Astrocyte (in vitro differentiated cells and primary cell): Measurements from ENCODE around the gene GMPS. TPM values are rescaled to one million over a fixed set of nuclear protein-coding genes. Genes with fewer than 3 reads are reported as not detected.

ENCODE experiments used
- DNase-seq: peaks from one replicate; pipeline ENCODE4 v3.0.0-alpha.2; 2010; ENCODE audit warnings: low read depth
- FAIRE-seq: peaks from 2 replicates; lab custom pipeline; 2011; peaks lifted over from hg19 to GRCh38; lab: Jason Lieb, UNC
- H2AFZ ChIP-seq: 2 replicates; pipeline ENCODE4 v1.6.0; 2012; ENCODE audit warnings: low read depth, low read length, inconsistent platforms
- H3K27ac ChIP-seq: 2 replicates; pipeline ENCODE4 v1.5.1; 2011; ENCODE audit warnings: low read depth, low read length, inconsistent platforms
- H3K27me3 ChIP-seq: 2 replicates; pipeline ENCODE4 v1.6.0; 2011; ENCODE audit warnings: low read length, inconsistent platforms; ENCODE audit not compliant: insufficient read depth
- H3K36me3 ChIP-seq: 2 replicates; pipeline ENCODE4 v1.5.1; 2011; ENCODE audit warnings: low read length, inconsistent platforms; ENCODE audit not compliant: insufficient read depth
- H3K4me1 ChIP-seq: 2 replicates; pipeline ENCODE4 v1.5.1; 2011; ENCODE audit warnings: low read length, inconsistent platforms; ENCODE audit not compliant: insufficient read depth
- H3K4me2 ChIP-seq: 2 replicates; pipeline ENCODE4 v1.6.0; 2012; ENCODE audit warnings: low read length, inconsistent platforms
- H3K4me3 ChIP-seq: 2 replicates; pipeline ENCODE4 v1.5.1; 2011; ENCODE audit warnings: low read depth, mild to moderate bottlenecking, low read length, inconsistent platforms; ENCODE audit not compliant: insufficient read depth
- H3K79me2 ChIP-seq: 2 replicates; pipeline ENCODE4 v1.6.0; 2012; ENCODE audit warnings: mild to moderate bottlenecking, low read length, inconsistent platforms; ENCODE audit not compliant: insufficient read depth
- H3K9ac ChIP-seq: 2 replicates; pipeline ENCODE4 v1.6.0; 2012; ENCODE audit warnings: mild to moderate bottlenecking, low read length, inconsistent platforms
- H3K9me3 ChIP-seq: 2 replicates; pipeline ENCODE4 v1.5.1; 2012; ENCODE audit warnings: low read depth, mild to moderate bottlenecking, low read length, inconsistent platforms; ENCODE audit not compliant: insufficient read depth
- H4K20me1 ChIP-seq: 2 replicates; pipeline ENCODE4 v1.6.0; 2012; ENCODE audit warnings: low read length, inconsistent platforms; ENCODE audit not compliant: insufficient read depth
- H3K27ac Mint-ChIP-seq: one replicate; pipeline ENCODE4 v1.8.0; 2021; ENCODE audit warnings: mild to moderate bottlenecking, mixed read lengths; ENCODE audit not compliant: unreplicated experiment
- H3K27me3 Mint-ChIP-seq: one replicate; pipeline ENCODE4 v1.8.0; 2021; ENCODE audit warnings: low read depth, mixed read lengths; ENCODE audit not compliant: unreplicated experiment
- H3K36me3 Mint-ChIP-seq: one replicate; pipeline ENCODE4 v1.8.0; 2021; ENCODE audit warnings: low read depth, mixed read lengths; ENCODE audit not compliant: unreplicated experiment
- H3K4me1 Mint-ChIP-seq: one replicate; pipeline ENCODE4 v1.8.0; 2021; ENCODE audit warnings: low read depth, mixed read lengths; ENCODE audit not compliant: unreplicated experiment
- H3K4me3 Mint-ChIP-seq: one replicate; pipeline ENCODE4 v1.8.0; 2021; ENCODE audit warnings: mild to moderate bottlenecking, moderate library complexity, mixed read lengths; ENCODE audit not compliant: unreplicated experiment
- H3K9me3 Mint-ChIP-seq: one replicate; pipeline ENCODE4 v1.8.0; 2021; ENCODE audit warnings: mild to moderate bottlenecking, mixed read lengths; ENCODE audit not compliant: unreplicated experiment
- CTCF ChIP-seq: IDR thresholded peaks from 2 replicates; pipeline ENCODE4 v1.5.1; 2011; ENCODE audit warnings: low read depth, mild to moderate bottlenecking, inconsistent platforms, low read length, moderate library complexity; ENCODE audit not compliant: insufficient read depth
- EZH2 ChIP-seq: IDR thresholded peaks from 2 replicates; pipeline ENCODE4 v1.6.1; 2012; ENCODE audit warnings: mild to moderate bottlenecking, low read length, inconsistent platforms; ENCODE audit not compliant: insufficient read depth
- total RNA-seq: library from RNA; stranded (reverse); gene quantifications from 2 replicates; pipeline ENCODE4 v1.2.1, GENCODE V29; 2021

Gene GMPS
- total RNA-seq, 1 donor from 2014 or later = 58.1 TPM

DNA sequence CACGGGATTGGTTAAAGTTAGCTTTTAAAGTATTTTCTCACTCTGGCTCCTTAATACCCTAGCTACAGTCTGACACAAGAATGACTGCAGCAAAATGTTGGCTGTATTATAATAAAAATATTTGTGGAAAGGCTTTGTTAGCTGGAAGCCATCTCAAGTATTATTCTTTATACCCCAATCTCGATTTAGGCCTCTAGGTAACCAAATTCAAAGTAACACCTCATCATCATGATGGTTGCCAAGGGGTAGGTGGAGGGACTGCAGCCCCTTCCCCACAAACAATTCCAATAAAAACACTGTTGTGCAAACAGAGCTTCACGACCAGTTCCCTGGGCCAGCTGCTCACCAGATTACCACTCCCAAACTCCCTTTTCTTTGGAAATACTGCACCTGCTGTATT is 759 bp upstream of the GMPS start:
- Histone ChIP-seq H3K4me3 (peak overlapping the region; percentile 73), H3K4me2 (peak overlapping the region; percentile 95), H3K36me3 (no peaks in the 10 kb centered on the region), H3K9ac (peak overlapping the region; percentile 90), H3K79me2 (peaks cover 43% of the 10 kb centered on the region), H3K27ac (peak overlapping the region; percentile 70), H4K20me1 (peaks cover 22% of the 10 kb centered on the region), H3K4me1 (peaks cover 9% of the 10 kb centered on the region), H2AFZ (peak overlapping the region; percentile 95), H3K27me3 (no peaks in the 10 kb centered on the region), H3K9me3 (no peaks in the 10 kb centered on the region)
- Mint-ChIP-seq H3K4me1 (peaks cover 4% of the 10 kb centered on the region), H3K27me3 (no peaks in the 10 kb centered on the region), H3K9me3 (no peaks in the 10 kb centered on the region), H3K4me3 (peak overlapping the region; percentile 89), H3K27ac (peak overlapping the region; percentile 84), H3K36me3 (no peaks in the 10 kb centered on the region)
- no peak for DNase-seq
- TF ChIP-seq EZH2 (no peak), CTCF (no peak)
- no peak for FAIRE-seq

- Histone ChIP-seq H3K4me2 (peak overlapping the region; percentile 95), H3K27ac (peak overlapping the region; percentile 91), H3K36me3 (no peaks in the 10 kb centered on the region), H4K20me1 (peaks cover 34% of the 10 kb centered on the region), H2AFZ (peak overlapping the region; percentile 92), H3K4me1 (peaks cover 9% of the 10 kb centered on the region), H3K9me3 (no peaks in the 10 kb centered on the region), H3K79me2 (peaks cover 57% of the 10 kb centered on the region), H3K4me3 (peak overlapping the region; percentile 85), H3K27me3 (no peaks in the 10 kb centered on the region), H3K9ac (peak overlapping the region; percentile 96)
- peaks cover 7% of the 10 kb centered on the region for H3K4me1 Mint-ChIP-seq
- peak overlapping the region; percentile 90 for H3K27ac Mint-ChIP-seq
- H3K27me3 Mint-ChIP-seq = no peaks in the 10 kb centered on the region
- no peaks in the 10 kb centered on the region for H3K36me3 Mint-ChIP-seq
- TF ChIP-seq EZH2 = no peak
- no peak for TF ChIP-seq CTCF
- H3K9me3 Mint-ChIP-seq = no peaks in the 10 kb centered on the region
- no peak for FAIRE-seq
- DNase-seq = no peak
- H3K4me3 Mint-ChIP-seq = peak overlapping the region; percentile 97
These were observed 695 bp downstream of the GMPS start for GRCh38 chr3:155870945-155871745.

GRCh38 chr3:155871746-155872158 is 1.3 kb downstream of the GMPS start:
- H3K9me3 Mint-ChIP-seq = no peaks in the 10 kb centered on the region
- Histone ChIP-seq H3K4me3 (peak overlapping the region; percentile 85), H3K4me1 (peaks cover 9% of the 10 kb centered on the region), H3K79me2 (peaks cover 63% of the 10 kb centered on the region), H3K36me3 (no peaks in the 10 kb centered on the region), H2AFZ (peak overlapping the region; percentile 92), H3K27me3 (no peaks in the 10 kb centered on the region), H3K27ac (peak overlapping the region; percentile 91), H3K9ac (peak overlapping the region; percentile 96), H3K4me2 (peak overlapping the region; percentile 95), H3K9me3 (no peaks in the 10 kb centered on the region), H4K20me1 (peaks cover 38% of the 10 kb centered on the region)
- H3K27ac Mint-ChIP-seq = peak overlapping the region; percentile 90
- peaks cover 7% of the 10 kb centered on the region for H3K4me1 Mint-ChIP-seq
- H3K36me3 Mint-ChIP-seq = no peaks in the 10 kb centered on the region
- H3K4me3 Mint-ChIP-seq = peak overlapping the region; percentile 97
- no peaks in the 10 kb centered on the region for H3K27me3 Mint-ChIP-seq
- DNase-seq = peak; percentile 21
- TF ChIP-seq CTCF (no peak), EZH2 (no peak)
- no peak for FAIRE-seq
